Astrocyte of the hippocampus (primary cell): Measurements from ENCODE around the gene RFX8.
"Not testable (repeated sequence)": the region's sequence is repeated elsewhere in the genome, so short reads cannot be mapped to it uniquely, and the experiment has no call there.

Source experiments
- DNase-seq: peaks from one replicate; pipeline ENCODE4 v3.0.0; 2011; ENCODE audit warnings: low read depth, low spot score

The RFX8 gene

DNA sequence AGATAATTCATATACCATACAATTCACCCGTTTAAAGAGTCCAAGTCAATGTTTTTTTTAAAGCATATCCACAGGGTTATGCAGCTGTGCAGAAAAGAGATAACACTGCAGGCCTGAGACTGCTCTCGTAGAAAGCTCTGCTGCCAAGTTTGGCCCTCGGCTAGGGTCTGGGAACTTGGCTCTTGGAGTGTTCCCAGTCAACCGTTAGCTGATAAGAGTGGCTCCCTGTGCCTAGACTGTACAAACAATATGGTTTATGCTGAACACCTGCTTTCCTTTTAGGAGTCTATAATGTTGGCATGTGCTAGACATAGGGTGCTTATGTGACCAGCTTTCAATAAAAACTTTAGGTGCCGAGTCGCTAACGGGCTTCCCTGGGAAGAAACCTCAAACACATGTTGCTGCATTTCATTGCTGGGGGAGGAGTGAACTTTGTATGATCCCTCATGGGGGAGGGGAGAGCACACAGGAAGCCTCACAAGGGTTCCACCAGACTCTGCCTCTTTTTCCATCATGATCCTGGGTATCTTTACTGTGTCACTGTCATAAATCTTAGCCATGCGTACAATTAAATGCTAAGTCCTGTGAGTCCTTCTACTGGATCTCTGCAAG is 34.7 kb downstream of the RFX8 start:
- DNase-seq, result peak; percentile 34

DNA sequence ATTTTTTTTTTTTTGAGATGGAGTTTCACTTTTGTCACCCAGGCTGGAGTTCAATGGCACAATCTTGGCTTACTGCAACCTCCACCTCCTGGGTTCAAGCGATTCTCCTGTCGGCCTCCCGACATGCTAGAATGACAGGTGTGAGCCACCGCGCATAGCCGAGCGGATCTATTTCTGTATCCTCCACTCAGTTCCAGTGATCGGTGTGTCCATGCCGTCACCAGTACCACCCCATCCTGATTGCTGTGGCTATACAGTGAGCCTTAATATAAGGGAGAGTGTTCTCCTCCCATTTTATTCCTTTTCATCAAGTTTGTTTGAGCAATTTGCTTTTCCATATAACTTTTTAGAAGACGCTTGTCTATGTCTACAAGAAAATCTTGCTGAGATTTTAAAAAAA is 35.2 kb downstream of the RFX8 start:
- DNase-seq, result no peak

DNA sequence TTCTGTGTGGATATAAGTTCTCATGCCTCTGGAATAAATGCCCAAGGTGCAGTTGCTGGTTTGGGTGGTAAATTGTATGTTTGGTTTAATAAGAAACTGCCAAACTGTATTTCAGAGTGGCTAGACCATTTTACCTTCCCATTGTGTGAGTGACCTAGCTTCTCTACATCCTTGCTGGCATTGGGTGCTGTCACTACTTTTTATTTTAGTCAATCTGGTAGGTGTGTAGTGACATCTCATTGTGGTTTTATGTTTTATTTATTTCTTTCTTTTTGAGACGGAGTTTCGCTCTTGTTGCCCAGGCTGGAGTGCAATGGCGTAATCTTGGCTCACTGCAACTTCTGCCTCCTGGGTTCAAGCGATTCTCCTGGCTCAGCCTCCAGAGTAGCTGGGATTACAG is 36.4 kb downstream of the RFX8 start:
- DNase-seq, result not testable (repeated sequence)

DNA sequence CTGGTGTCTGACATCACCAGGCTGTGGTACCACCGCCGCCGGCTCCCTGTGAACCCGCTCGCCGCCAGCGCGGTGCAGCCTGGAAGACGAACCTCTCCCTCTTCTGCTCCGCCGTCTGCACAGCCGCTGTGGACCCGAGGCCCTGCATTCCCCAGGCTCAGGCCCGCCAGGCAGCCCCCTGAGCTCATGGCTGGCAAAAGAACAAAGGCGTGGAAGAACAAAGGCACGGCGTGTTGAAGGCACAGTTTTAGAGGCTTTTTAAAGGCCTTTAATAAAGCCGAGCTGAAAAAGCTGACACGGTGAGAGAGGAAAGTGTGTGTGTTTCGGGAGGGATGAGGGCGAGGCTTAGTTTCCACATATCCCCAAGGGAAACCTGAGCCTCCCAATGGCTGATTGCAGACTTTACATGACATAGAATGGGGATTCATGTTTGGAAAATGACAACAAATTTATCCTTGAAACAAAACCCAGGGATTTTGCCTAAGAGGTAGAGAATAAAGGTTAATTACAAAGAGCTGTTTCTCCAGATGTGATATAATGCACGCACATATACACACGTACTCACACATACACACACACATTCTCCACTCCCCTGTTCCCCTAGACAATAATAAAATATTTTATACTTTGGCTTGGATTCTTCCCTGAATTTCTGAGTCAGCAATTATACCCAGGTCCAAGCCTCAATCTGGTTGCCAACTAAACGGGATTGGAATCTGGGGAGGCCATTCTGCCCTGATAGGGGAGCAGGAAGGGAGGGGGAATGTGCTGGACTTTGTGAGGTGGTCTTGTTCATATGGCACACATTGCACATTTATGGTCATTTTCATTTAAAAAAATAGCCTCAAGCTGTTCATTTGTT is 39.7 kb downstream of the RFX8 start:
- peak; percentile 89 for DNase-seq

DNA sequence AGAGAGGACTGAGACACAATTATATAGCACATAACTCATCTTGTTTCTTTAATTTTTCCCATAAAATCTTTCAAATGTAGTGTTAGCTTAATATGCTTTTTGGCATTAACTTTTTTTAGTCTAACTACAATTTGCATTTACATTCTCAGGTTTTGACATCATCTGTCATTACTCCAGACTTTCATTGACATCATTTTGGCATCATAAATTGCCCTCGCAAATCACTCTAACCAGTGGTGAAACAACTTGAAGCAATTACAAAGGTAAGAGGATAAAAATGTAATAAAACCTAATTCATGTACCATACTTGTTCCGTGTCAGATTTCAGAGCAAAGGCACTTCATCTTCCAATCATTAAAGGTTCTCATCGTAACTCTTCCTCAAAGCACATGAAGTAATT is 41.4 kb downstream of the RFX8 start:
- no peak for DNase-seq

DNA sequence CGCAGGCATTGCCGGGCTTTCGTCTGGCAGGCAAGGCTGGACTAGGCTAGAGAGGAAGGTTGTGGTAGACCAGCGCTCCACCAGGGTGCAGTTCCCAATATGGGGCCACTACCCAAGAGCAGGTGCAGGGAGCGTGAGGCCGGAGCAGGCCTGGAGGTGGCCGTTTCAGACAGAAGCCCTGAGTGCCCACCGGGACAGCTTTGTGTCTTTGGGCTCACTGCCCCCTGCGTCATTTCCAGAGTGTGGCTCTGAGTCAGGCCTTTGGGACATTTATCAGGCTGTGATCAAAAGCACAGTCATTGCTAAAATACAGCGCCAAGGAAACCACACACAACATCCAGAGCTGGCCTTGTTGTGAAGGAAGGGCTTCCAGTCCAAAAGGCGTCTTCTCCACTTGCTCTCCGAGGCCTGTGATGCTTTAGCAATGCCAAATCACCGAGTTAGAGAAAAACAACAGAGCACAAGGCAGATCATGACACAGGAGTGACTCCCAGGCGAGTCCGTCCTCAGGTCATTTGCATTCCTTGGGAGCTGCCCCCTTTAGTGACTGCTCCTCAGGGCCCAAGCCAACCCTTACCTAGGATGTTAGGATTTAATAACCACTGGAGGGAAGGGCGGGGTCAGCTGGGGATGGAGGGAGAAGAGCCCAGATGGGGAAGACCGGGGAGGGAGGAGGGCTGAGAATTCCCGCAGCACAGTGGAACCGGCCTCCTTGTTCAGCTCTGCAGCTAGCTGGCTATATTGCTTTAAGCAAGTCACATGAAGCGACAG is 42.3 kb downstream of the RFX8 start:
- DNase-seq, result peak; percentile 50

DNA sequence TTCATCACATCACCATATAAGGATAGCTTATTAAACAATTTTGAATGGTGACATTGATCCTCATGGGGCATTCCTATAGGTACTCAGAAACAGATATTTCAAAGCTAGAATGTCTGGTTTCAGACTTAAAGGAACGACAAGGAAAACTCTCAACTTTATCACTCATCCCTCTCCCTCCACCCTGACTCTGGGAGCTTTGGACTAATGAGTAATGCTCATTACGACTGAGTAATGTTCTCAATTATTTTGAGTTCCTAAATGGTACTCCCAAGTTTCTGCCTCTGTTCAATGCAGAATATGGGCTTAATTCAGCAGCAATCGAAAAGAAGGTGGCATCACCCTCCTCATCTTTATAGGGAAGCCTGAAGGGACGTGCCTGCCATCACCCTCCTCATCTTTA is 43.4 kb downstream of the RFX8 start:
- DNase-seq, result no peak

DNA sequence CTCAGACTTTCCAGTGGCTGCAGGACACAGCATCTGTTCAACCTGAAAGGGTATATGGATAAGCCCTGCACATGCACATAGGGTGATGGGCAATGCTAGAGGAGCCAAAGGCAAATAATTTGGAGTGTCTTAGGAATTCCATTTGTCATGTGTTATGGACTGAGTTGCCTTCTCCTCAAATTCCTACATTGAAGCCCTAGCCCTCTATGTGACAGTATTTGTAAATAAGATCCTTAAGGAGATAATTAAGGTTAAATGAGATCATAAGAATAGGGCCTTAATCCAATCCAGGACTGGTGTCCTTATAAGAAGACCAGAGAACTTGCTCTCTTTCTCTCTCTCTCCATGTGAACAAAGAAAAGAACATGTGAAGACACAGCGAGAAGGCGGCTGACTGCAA is 44.8 kb downstream of the RFX8 start:
- no peak for DNase-seq

DNA sequence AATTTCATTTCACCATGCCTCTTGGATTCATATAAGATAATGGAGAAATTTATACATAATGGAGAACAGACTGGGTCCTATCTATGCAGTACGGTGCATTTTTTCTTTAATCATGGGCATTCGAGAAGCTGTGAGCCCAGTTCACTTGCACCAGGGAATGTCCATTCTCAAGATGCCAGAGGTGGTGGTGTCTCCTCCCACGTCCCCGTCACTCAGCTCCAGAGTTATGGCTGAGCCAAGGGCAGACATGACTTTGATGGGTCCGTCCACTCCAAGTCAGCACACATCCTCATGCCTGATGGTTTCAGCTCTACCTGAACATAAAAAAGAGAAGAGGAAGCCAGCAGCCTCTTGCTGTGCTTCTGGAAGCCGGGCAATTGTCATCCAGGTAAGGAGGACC is 45.5 kb downstream of the RFX8 start:
- no peak for DNase-seq

DNA sequence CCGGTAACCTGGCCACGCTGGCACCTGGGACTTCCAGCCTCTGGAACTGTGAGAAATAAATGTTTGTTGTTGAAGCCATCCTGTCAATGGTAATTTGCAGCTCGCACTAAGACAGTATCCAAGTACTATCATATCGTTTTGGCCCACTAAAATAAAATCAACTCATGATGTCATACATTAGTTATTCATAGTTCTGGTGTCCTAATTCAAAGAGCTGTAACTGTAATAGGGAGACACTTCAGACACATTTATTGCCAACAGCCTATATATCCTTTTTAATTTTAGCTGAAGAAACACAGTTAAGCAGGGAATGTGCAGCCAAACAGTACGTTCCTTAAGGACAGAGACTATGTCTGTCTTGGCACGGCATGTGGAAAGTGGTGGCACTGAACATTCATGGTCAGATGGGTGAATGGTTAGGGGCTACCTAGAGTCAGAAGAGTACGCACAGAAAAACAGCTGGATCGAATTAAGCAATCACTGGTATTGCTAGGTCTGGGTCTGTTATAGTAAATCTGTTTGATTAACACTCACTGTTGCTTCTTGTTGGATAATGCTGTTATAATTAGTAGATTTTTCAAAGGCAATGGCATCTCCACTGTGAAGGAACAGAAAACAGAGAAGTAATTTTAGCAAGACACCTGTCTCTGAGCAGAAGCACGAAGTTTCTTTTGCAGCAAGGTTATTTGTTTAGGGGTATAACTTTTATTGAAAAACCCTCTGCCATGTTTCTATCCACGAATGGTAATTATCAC is 46.3 kb downstream of the RFX8 start:
- no peak for DNase-seq

DNA sequence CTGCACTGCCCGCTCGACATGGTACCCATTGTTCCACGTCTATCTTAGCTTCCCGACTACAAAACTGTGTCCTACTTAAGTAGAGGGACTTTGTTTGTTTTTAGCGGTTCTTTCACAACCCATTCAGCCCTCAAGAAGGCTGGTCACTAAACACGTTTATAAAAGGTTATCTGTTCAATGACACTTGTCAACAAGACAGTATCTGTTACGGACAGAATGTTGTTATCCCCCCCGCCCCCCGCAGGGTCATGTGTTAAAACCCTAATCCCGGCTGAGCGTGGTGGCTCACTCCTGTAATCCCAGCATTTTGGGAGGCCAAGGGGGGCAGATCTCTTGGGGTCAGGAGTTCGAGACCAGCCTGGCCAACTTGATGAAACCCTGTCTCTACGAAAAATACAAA is 47.2 kb downstream of the RFX8 start:
- no peak for DNase-seq

DNA sequence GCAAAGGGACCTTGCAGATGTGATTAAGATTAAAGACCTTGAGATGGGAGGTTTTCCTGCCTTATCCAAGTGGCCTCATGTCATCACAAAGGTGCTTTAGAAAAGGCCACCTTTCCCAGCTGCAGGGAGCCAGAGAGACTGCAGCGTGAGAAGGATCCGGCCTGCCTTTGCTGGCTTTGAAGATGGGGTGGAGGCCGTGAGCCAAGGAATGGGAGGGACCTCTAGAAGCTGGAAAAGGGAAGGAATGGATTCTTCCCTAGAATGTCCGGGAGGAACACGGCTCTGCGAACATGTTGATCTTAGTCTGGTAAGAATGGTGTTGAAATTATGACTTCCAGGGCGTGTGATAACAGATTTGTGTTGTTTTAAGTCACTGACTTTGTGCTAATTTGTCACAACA is 47.7 kb downstream of the RFX8 start:
- DNase-seq, result no peak

DNA sequence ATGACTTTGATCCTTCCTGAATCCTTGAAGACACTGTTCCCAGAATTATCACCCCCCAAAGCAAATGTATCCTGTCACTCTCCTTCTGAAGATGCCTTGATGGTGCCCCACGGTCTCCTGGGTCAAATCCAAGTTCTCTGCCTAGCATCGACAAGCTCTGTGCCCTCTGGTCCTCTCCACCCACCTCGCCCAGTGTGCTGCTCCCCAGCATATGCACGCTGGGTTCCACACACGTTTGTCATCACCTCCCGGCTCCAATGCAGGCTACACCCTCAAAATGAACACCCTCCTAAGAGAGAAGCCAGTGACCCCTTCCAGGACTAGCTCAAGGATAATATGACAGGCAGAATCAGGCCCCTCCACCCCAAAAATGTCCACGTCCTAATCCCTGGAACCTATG is 48.1 kb downstream of the RFX8 start:
- DNase-seq, result no peak

DNA sequence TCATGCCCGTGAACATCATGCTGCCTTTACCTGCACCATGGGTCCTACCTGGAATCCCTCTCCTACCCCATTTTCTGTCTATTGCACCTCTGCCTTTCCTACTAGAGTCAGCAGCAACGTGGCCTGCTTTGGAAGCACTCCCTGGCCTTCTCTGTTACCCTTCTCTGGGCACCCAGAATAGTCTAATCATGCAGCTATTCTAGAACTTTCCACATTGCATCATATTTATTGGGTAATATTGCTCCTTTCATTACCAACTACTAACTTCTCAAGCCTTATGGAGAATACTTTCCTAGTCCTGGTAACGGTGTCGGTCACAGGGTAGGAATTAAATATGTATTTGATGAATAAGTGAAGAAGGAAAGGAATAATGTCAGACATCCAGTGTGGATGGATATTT is 54.3 kb downstream of the RFX8 start:
- DNase-seq, result no peak

DNA sequence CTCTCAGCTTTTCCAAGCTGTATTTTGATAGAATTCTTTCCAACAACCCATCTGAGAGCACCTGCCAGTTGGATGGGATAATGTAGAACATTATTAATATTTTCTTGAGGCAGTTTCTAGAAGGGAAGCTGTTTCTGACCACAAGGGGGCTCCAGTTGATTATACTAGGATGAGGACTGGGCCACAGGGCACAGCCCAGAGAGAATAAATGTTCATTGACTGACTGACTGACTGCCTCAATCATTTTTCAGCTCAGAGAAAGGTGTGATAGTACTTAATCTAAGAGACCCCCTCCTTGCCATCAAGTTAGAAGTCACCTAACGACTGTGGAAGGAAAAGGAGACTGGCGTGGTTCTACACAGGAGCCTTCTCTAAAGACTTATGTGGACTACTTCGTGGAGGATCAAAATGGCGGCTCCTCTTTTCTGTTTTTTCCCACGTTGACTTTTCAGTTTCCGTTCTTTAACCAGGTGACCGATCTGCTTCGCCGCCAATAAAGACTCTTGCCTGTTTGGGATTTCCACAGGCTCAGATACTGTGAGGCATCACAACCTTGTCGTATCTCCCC is 55.7 kb downstream of the RFX8 start:
- DNase-seq, result peak; percentile 79

DNA sequence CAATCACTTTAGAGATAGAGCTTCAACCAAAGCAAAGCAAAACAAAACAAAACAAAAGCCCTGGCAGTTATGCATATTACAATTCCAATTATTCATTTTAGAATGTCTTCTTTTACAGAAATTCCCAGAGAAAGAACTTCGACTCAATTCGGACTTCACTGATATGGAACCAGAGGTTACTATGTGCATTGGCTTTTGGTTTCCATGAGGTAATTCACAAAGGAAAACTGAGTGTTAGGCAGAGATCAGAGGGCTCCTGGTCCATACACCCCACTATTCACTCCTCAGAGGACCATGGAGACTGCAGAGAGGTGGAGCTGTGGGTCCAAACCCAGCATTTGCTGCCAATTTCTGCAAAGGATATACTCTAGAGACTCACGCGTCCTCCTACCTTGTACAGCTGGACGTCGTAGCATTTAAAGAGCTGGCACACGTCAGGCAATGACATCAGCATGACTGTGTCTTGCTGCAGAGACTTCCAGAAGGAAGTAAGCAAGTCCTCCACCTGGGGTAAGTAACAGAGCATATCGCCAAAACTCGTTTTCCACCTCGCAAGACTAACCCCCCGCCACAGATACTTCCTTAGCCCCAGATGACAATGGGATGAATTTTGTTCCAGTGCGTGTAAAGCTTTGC is 56.3 kb downstream of the RFX8 start:
- DNase-seq, result no peak

DNA sequence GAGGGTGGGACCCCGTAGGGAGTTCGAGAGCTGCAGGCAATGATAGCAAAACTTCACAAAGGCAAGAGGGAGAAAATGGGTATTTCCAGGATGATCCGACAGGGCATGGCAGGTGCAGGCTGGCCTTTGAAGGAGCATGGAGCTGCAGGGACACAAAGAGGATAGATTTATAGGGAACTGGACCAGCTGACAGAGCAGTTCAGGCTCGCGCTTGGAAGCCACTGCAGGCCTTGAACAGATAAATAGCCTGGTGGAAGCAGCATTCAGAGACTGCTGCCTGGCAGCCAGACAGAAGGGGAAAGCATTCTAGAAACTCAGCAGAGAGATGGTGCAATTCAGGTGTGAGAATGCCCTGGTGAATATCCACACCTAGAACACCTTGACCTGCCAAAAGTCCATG is 58.3 kb downstream of the RFX8 start:
- no peak for DNase-seq

DNA sequence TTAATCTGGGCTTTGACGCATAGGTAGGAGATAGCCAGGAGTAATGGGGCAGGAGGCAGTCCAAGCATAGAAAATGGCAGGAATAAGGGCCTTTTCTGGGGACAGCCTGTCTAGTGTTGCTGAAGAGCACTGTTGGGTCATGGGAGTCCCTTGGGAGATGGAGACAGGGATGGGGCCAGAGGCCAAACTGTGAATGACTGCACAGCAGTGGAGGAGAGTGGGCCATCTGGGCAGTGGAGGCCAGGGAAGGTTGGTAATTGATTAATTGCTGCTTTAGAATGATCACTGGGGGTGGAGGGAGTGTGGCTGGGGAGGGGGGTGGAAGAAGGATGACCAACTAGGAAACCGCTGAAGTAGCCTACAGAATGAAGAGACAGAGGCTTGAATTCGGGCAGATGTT is 59.0 kb downstream of the RFX8 start:
- no peak for DNase-seq

DNA sequence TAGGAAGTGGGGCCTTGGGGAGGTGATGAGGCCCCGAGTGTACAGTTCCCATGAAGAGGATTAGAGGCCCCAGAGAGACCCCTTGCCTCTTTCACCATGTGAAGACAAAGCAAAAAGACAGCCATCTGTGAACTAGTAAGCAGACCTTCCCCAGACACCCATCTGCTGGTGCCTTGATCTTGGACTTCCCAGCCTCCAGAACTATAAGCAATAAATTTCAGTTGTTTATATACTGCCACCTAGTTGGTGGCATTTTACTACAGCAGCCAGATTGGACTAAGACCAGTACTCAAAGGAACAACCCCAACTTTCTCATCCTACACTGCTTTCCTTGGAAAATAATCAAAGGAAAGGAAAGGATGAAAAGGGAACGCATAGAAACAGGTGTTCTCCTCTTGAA is 59.7 kb downstream of the RFX8 start:
- no peak for DNase-seq

DNA sequence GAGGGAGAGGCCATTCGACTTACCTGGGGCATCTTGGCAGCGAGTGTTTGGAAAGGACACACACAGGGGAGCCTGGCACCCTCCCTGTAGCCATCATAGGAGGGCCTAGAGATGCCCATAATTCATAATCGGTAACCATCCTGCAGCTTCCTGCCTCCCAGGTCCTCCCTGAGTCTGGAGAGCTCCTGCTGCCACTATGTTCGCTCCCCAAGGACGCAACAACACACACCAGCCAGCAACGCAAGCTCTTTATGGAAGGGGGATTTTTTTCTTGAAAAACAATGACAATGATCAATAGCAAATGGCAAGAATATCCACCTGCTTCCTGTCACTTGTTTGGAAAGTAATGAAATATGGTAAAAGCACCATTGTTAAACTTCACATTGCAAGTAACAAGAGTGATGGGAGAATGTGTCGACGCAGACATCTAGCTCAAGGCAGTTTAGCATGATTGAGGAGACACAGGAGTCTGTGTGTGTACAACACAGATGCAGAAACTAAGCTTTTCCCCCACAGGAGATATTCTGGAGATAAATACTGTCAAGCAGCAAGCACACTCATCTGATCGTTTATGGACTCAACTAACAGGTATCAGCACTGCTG is 62.7 kb downstream of the RFX8 start:
- DNase-seq, result no peak

DNA sequence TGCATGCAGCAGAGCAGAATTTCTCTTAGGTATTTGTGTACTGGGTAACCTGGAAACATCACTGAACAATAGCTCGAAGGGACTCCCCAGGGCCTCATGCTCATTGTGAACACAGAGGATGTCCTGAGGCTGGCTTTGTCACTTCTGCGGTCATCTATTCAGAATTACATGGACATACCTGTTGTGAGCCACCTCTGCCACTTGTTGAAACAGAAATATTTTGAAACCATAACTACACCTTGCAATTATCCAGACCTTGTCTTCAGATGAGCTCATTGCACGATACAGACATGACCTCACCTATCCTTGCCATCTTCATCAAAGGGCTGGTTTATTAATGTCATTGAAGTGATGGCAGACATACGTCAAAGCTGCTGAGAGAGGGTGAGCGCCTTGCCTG is 64.2 kb downstream of the RFX8 start:
- peak; percentile 7 for DNase-seq
